ENCODE results near the gene ZBP1. TPM values are rescaled to one million over a fixed set of nuclear protein-coding genes. Genes with fewer than 3 reads are reported as not detected.
A peak's percentile ranks its signal among the peaks of the same experiment; 100 is the strongest.

ZBP1 gene
- total RNA-seq, 4 donors from 2014 or later, result 0.08 to 1.7 (median 0.23) TPM

GRCh38 chr20:57654998-57655808 lies 35.0 kb upstream of the ZBP1 start:
- DNase-seq, result no peak
- TF ChIP-seq CTCF (IDR thresholded peaks at IDR 0.05) (no peak), POLR2A (IDR thresholded peaks at IDR 0.05) (no peak)
- Histone ChIP-seq H3K36me3 (peaks cover 0 to 57% (median 5%) of the 10 kb centered on the region in 3 donors), H3K27ac (no peak overlapping the region), H3K4me1 (peaks cover 0 to 17% (median 8%) of the 10 kb centered on the region in 3 donors), H3K4me3 (no peak overlapping the region), H3K27me3 (no peaks in the 10 kb centered on the region), H3K9me3 (no peaks in the 10 kb centered on the region)
- intact Hi-C loops (cut with DNase I), result loop anchor here (5.0 to 10.0 kb wide), 2 partner anchors 440 to 527 kb away; no protein-coding TSS in a partner anchor
- WGBS, 2 donors, result 81% methylated on average over 10 to 13 of the region's 22 CpGs

GRCh38 chr20:57654363-57654997 lies 34.3 kb upstream of the ZBP1 start:
- WGBS, 2 donors, result 38 to 41% methylated on average over 11 to 12 of the region's 12 CpGs
- TF ChIP-seq CTCF (IDR thresholded peaks at IDR 0.05) (peak; percentile 84 to 94 (median 90)), POLR2A (IDR thresholded peaks at IDR 0.05) (no peak)
- no peak for DNase-seq
- H3K4me3 ChIP-seq, result no peak overlapping the region
- H3K4me1 ChIP-seq, result peaks cover 0 to 17% (median 8%) of the 10 kb centered on the region in 3 donors
- peaks cover 0 to 54% (median 5%) of the 10 kb centered on the region in 3 donors for H3K36me3 ChIP-seq
- H3K9me3 ChIP-seq, result no peaks in the 10 kb centered on the region
- no peaks in the 10 kb centered on the region for H3K27me3 ChIP-seq
- intact Hi-C loops (cut with DNase I), result loop anchor here (5.0 to 10.0 kb wide), 2 partner anchors 440 to 528 kb away; no protein-coding TSS in a partner anchor
- no peak overlapping the region for H3K27ac ChIP-seq

- WGBS, 2 donors, result 38 to 75% methylated on average over 5 of the region's 5 CpGs
- intact Hi-C loops (cut with DNase I), result loop anchor here (5.0 to 10.0 kb wide), 2 partner anchors 441 to 528 kb away; no protein-coding TSS in a partner anchor
- H3K27me3 ChIP-seq, result no peaks in the 10 kb centered on the region
- peaks cover 0 to 48% (median 5%) of the 10 kb centered on the region in 3 donors for H3K36me3 ChIP-seq
- no peak overlapping the region for H3K27ac ChIP-seq
- no peak for TF ChIP-seq CTCF (IDR thresholded peaks at IDR 0.05)
- no peak for TF ChIP-seq POLR2A (IDR thresholded peaks at IDR 0.05)
- no peak for DNase-seq
- peaks cover 0 to 17% (median 8%) of the 10 kb centered on the region in 3 donors for H3K4me1 ChIP-seq
- H3K4me3 ChIP-seq, result no peak overlapping the region
- no peaks in the 10 kb centered on the region for H3K9me3 ChIP-seq
Observed at GRCh38 chr20:57653910-57654309, 33.7 kb upstream of the ZBP1 start.

- Histone ChIP-seq H3K4me3 (no peak overlapping the region), H3K4me1 (peaks cover 0 to 15% (median 8%) of the 10 kb centered on the region in 3 donors), H3K27me3 (no peaks in the 10 kb centered on the region), H3K36me3 (peaks cover 0 to 44% (median 5%) of the 10 kb centered on the region in 3 donors), H3K9me3 (no peaks in the 10 kb centered on the region), H3K27ac (no peak overlapping the region)
- TF ChIP-seq POLR2A (IDR thresholded peaks at IDR 0.05), result no peak
- no peak for TF ChIP-seq CTCF (IDR thresholded peaks at IDR 0.05)
- intact Hi-C loops (cut with DNase I), result loop anchor here (5.0 to 10.0 kb wide), 2 partner anchors 441 to 529 kb away; no protein-coding TSS in a partner anchor
- 82 to 92% methylated on average over 6 to 7 of the region's 8 CpGs for WGBS, 2 donors
- no peak for DNase-seq
Observed at GRCh38 chr20:57653546-57653900, 33.3 kb upstream of the ZBP1 start.
